Neural cell (in vitro differentiated cells): ENCODE measurements around the gene NKAIN2. TPM values are rescaled to one million over a fixed set of nuclear protein-coding genes. Genes with fewer than 3 reads are reported as not detected.

ENCODE experiments used
- H2AFZ ChIP-seq: fragments of 200-600, 300-800 bp; sonication (generic), shearing (Covaris generic); 2 replicates; pipeline ENCODE4 v1.6.0; 2014; ENCODE audit warnings: low read depth, mild to moderate bottlenecking, antibody characterized with exemption, low read length, moderate library complexity
- H3F3A ChIP-seq: fragments of 200-600 bp; shearing (Covaris generic); 2 replicates; pipeline ENCODE4 v1.6.1; 2016; ENCODE audit warnings: mild to moderate bottlenecking, moderate library complexity, mixed read lengths, antibody characterized with exemption, low read length; ENCODE audit not compliant: insufficient read depth, poor library complexity, severe bottlenecking
- H3K27ac ChIP-seq: fragments of 200-600, 300-800 bp; sonication (generic), shearing (Covaris generic); 2 replicates; pipeline ENCODE4 v1.5.1; 2014; ENCODE audit warnings: mild to moderate bottlenecking, low read length, moderate library complexity
- H3K27me3 ChIP-seq: fragments of 300-800, 200-600 bp; sonication (generic), shearing (Covaris generic); 2 replicates; pipeline ENCODE4 v1.6.0; 2014; ENCODE audit warnings: mild to moderate bottlenecking, low read depth, low read length, moderate library complexity; ENCODE audit not compliant: insufficient read depth
- H3K36me3 ChIP-seq: fragments of 300-800, 200-600 bp; sonication (generic), shearing (Covaris generic); 2 replicates; pipeline ENCODE4 v1.5.1; 2014; ENCODE audit warnings: mild to moderate bottlenecking, antibody characterized with exemption, low read length, moderate library complexity; ENCODE audit not compliant: insufficient read depth
- H3K4me2 ChIP-seq: fragments of 300-800, 200-600 bp; sonication (generic), shearing (Covaris generic); 2 replicates; pipeline ENCODE4 v1.6.0; 2014; ENCODE audit warnings: mild to moderate bottlenecking, low read length
- H3K4me3 ChIP-seq: fragments of 300-800, 200-600 bp; sonication (generic), shearing (Covaris generic); 2 replicates; pipeline ENCODE4 v1.5.1; 2014; ENCODE audit warnings: mild to moderate bottlenecking, low read length, moderate library complexity
- H3K79me2 ChIP-seq: fragments of 200-600 bp; shearing (Covaris generic); replicated peaks from 2 replicates; pipeline ENCODE4 v1.6.0; 2014; ENCODE audit warnings: mild to moderate bottlenecking, low read length, moderate library complexity; ENCODE audit not compliant: insufficient read depth
- H3K9ac ChIP-seq: fragments of 300-800, 200-600 bp; sonication (generic), shearing (Covaris generic); 2 replicates; pipeline ENCODE4 v1.6.1; 2016; ENCODE audit warnings: mild to moderate bottlenecking, low read length, mixed read lengths
- H3K9me2 ChIP-seq: fragments of 200-600 bp; shearing (Covaris generic); 2 replicates; pipeline ENCODE4 v1.6.1; 2016; ENCODE audit warnings: mild to moderate bottlenecking, low read length, mixed read lengths; ENCODE audit not compliant: insufficient read depth
- H3K9me3 ChIP-seq: fragments of 200-600, 300-800 bp; sonication (generic), shearing (Covaris generic); 2 replicates; pipeline ENCODE4 v1.6.1; 2016; ENCODE audit warnings: mild to moderate bottlenecking, mixed run types, low read length, moderate library complexity, mixed read lengths
- H4K20me1 ChIP-seq: fragments of 200-600 bp; shearing (Covaris generic); 2 replicates; pipeline ENCODE4 v1.6.1; 2016; ENCODE audit warnings: mild to moderate bottlenecking, mixed run types; ENCODE audit not compliant: insufficient read depth
- CTCF ChIP-seq: fragments of 450-650 bp; IDR thresholded peaks from 2 replicates; pipeline ENCODE4 v1.5.1; 2014; ENCODE audit warnings: antibody characterized with exemption, mild to moderate bottlenecking, moderate library complexity; ENCODE audit not compliant: poor library complexity, severe bottlenecking
- EP300 ChIP-seq: fragments of 450-650 bp; conservative IDR thresholded peaks from 2 replicates; pipeline ENCODE4 v1.6.1; 2014; ENCODE audit warnings: antibody characterized with exemption, mild to moderate bottlenecking, moderate library complexity; ENCODE audit not compliant: poor library complexity, severe bottlenecking
- EZH2 ChIP-seq: fragments of 200-600, 300-800 bp; shearing (Covaris generic), sonication (generic); IDR thresholded peaks from 2 replicates; pipeline ENCODE4 v1.6.1; 2014; ENCODE audit warnings: antibody characterized with exemption, low read length, borderline replicate concordance, mild to moderate bottlenecking; ENCODE audit not compliant: insufficient read depth, poor library complexity, severe bottlenecking
- MXI1 ChIP-seq: fragments of 450-650 bp; conservative IDR thresholded peaks from 2 replicates; pipeline ENCODE4 v1.6.1; 2014; ENCODE audit warnings: antibody characterized with exemption, mild to moderate bottlenecking; ENCODE audit not compliant: poor library complexity, severe bottlenecking
- POLR2AphosphoS5 ChIP-seq: IDR thresholded peaks from 2 replicates; pipeline ENCODE4 v1.6.1; 2012
- RAD21 ChIP-seq: fragments of 450-650 bp; conservative IDR thresholded peaks from 2 replicates; pipeline ENCODE4 v1.6.1; 2014; ENCODE audit warnings: antibody characterized with exemption, mild to moderate bottlenecking, moderate library complexity
- SMC3 ChIP-seq: fragments of 450-650 bp; conservative IDR thresholded peaks from 2 replicates; pipeline ENCODE4 v1.6.1; 2014; ENCODE audit warnings: antibody characterized with exemption, mild to moderate bottlenecking, moderate library complexity; ENCODE audit not compliant: poor library complexity
- TAF1 ChIP-seq: IDR thresholded peaks from 2 replicates; pipeline ENCODE4 v1.6.1; 2012; ENCODE audit warnings: low read depth
- polyA plus RNA-seq: library from polyadenylated mRNA; depleted of rRNA; stranded (reverse); fragments of >200 nt; gene quantifications from 2 replicates; pipeline ENCODE4 v1.2.3, GENCODE V29; 2014
- TF ChIP-seq, protein P1 (sequence below): IDR thresholded peaks from 2 replicates; pipeline ENCODE4 v1.6.1; 2012; ENCODE audit warnings: borderline replicate concordance

The NKAIN2 gene
- polyA plus RNA-seq, 1 donor from 2014 or later, result 23.2 TPM

DNA sequence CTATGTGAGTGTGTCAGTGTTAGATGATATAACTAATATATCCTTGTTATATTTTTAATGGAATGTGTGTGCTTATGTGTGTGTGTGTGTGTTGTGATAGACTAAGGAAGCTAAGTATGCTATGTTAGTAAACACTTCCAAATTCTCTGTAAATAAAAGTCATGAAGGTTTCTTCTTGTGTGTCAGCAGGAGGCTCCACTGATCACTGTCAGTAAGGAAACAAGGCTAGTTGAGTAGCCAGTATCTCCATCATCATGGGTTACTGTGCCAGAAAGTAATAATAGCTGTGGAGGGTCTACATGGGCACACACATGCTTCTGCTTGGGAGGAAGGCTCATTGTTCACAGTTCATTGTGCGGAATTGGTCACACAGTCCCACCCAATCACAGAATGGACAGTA lies 855.8 kb downstream of the NKAIN2 start:
- H3F3A ChIP-seq, result no peaks in the 10 kb centered on the region
- H3K27ac ChIP-seq, result no peak overlapping the region
- TF ChIP-seq SMC3 (no peak), TAF1 (no peak), MXI1 (no peak), CTCF (no peak), RAD21 (no peak), EZH2 (no peak), EP300 (no peak), POLR2AphosphoS5 (no peak)
- TF ChIP-seq, protein P1, sequence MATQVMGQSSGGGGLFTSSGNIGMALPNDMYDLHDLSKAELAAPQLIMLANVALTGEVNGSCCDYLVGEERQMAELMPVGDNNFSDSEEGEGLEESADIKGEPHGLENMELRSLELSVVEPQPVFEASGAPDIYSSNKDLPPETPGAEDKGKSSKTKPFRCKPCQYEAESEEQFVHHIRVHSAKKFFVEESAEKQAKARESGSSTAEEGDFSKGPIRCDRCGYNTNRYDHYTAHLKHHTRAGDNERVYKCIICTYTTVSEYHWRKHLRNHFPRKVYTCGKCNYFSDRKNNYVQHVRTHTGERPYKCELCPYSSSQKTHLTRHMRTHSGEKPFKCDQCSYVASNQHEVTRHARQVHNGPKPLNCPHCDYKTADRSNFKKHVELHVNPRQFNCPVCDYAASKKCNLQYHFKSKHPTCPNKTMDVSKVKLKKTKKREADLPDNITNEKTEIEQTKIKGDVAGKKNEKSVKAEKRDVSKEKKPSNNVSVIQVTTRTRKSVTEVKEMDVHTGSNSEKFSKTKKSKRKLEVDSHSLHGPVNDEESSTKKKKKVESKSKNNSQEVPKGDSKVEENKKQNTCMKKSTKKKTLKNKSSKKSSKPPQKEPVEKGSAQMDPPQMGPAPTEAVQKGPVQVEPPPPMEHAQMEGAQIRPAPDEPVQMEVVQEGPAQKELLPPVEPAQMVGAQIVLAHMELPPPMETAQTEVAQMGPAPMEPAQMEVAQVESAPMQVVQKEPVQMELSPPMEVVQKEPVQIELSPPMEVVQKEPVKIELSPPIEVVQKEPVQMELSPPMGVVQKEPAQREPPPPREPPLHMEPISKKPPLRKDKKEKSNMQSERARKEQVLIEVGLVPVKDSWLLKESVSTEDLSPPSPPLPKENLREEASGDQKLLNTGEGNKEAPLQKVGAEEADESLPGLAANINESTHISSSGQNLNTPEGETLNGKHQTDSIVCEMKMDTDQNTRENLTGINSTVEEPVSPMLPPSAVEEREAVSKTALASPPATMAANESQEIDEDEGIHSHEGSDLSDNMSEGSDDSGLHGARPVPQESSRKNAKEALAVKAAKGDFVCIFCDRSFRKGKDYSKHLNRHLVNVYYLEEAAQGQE, result no peak
- no peak overlapping the region for H3K9ac ChIP-seq
- H3K79me2 ChIP-seq, result no peaks in the 10 kb centered on the region
- no peaks in the 10 kb centered on the region for H3K36me3 ChIP-seq
- no peak overlapping the region for H3K4me3 ChIP-seq
- no peaks in the 10 kb centered on the region for H3K9me2 ChIP-seq
- no peak overlapping the region for H2AFZ ChIP-seq
- H3K9me3 ChIP-seq, result no peaks in the 10 kb centered on the region
- H4K20me1 ChIP-seq, result no peaks in the 10 kb centered on the region
- H3K4me2 ChIP-seq, result no peak overlapping the region
- H3K27me3 ChIP-seq, result no peaks in the 10 kb centered on the region

GRCh38 chr6:124660185-124660584 lies 856.5 kb downstream of the NKAIN2 start:
- no peak overlapping the region for H3K4me3 ChIP-seq
- H4K20me1 ChIP-seq, result no peaks in the 10 kb centered on the region
- H3K79me2 ChIP-seq, result no peaks in the 10 kb centered on the region
- H3K27ac ChIP-seq, result no peak overlapping the region
- no peaks in the 10 kb centered on the region for H3K36me3 ChIP-seq
- H3F3A ChIP-seq, result no peaks in the 10 kb centered on the region
- TF ChIP-seq SMC3 (no peak), RAD21 (no peak), EP300 (no peak), TAF1 (no peak), MXI1 (no peak), EZH2 (no peak), POLR2AphosphoS5 (no peak), CTCF (no peak)
- TF ChIP-seq, protein P1, result no peak
- no peak overlapping the region for H3K9ac ChIP-seq
- H3K27me3 ChIP-seq, result no peaks in the 10 kb centered on the region
- no peak overlapping the region for H2AFZ ChIP-seq
- no peaks in the 10 kb centered on the region for H3K9me2 ChIP-seq
- H3K4me2 ChIP-seq, result no peak overlapping the region
- no peaks in the 10 kb centered on the region for H3K9me3 ChIP-seq
